ENCODE measurements around the gene UBE2L5. TPM values are rescaled to one million over a fixed set of nuclear protein-coding genes. Genes with fewer than 3 reads are reported as not detected.

UBE2L5 gene
- total RNA-seq, 1 experiment from 2014 or later, result not detected

DNA sequence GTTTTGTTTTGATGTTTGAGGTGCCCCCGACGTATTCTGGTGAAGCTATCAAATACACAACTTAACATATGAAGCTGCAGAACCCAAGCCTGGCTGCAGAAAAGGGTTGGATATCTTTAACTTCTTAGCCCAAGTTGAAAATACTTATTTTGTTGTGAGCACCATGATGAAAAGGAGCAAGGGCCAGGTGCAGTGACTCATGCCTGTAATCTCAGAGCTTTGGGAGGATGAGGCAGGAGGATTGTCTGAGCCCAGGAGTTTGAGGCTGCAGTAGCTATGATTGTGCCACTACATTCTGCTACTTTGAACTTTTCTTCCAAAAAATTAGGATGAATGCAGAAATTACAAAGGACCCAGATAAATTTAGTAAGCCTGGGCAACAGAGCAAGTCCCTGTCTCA, 44.1 kb upstream of the UBE2L5 start:
- DNase-seq (no peak), ATAC-seq (no peak)
- H2AFZ ChIP-seq (ENCODE audit: low read length), result no peak overlapping the region
- H3K27me3 ChIP-seq (ENCODE audit: low read length), result no peaks in the 10 kb centered on the region
- TF ChIP-seq CTCF (conservative IDR thresholded peaks at IDR 0.05; ENCODE audit: low read depth, low read length) (no peak), EZH2phosphoT487 (IDR thresholded peaks at IDR 0.05; ENCODE audit: borderline replicate concordance, low read length) (no peak), EZH2 (IDR thresholded peaks at IDR 0.05; ENCODE audit: low read length, unreplicated experiment) (no peak)
- H3K9ac ChIP-seq (ENCODE audit: low read length), result no peak overlapping the region
- no peak overlapping the region for H3K4me3 ChIP-seq (ENCODE audit: low read length)
- H3K4me1 ChIP-seq (ENCODE audit: insufficient read depth, low read length), result peaks cover 3% of the 10 kb centered on the region; the same call in 1 of the 2 replicates
- no peak overlapping the region for H3K27ac ChIP-seq (ENCODE audit: low read length)
- no peaks in the 10 kb centered on the region for H3K79me2 ChIP-seq (ENCODE audit: low read length)
- CTCF ChIA-PET, result no interaction called here
- no peaks in the 10 kb centered on the region for H3K9me3 ChIP-seq (ENCODE audit: low read length)
- intact Hi-C loops (cut with micrococcal nuclease), result no loop called here
- H4K20me1 ChIP-seq (ENCODE audit: low read length), result no peaks in the 10 kb centered on the region
- no peaks in the 10 kb centered on the region for H3K36me3 ChIP-seq (ENCODE audit: low read depth, low read length)
- H3K9me2 ChIP-seq (replicated peaks; ENCODE audit: low read length), result no peaks in the 10 kb centered on the region
- H3K4me2 ChIP-seq (ENCODE audit: low read length), result no peak overlapping the region
- H3F3A ChIP-seq (ENCODE audit: low read length, unreplicated experiment), result no peaks in the 10 kb centered on the region
- POLR2A ChIA-PET (ENCODE audit: unreplicated experiment), result no interaction called here
- no TSS peak for BruUV-seq (replicated peaks)

DNA sequence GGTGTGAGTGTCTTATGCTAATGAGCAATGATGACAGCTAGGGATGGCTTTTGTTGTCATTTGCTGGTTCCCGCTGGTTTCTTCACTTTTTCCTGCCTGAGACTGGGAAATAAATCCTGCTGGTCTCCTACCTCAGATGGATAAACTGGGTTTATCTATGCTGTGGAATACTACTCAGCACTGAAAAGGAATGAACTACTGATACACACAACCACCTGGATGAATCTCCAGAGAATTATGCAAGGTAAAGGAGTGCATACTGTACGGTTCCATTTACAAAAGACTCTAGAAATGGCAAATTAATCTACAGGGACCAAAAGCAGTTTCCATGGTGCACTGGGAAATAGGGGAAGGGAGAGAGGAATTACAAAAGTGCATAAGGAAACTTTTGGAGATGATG, 41.2 kb upstream of the UBE2L5 start:
- Histone ChIP-seq H3K79me2 (ENCODE audit: low read length) (no peaks in the 10 kb centered on the region), H3K36me3 (ENCODE audit: low read depth, low read length) (no peaks in the 10 kb centered on the region), H3K27ac (ENCODE audit: low read length) (no peak overlapping the region), H3K9me2 (replicated peaks; ENCODE audit: low read length) (no peaks in the 10 kb centered on the region), H3K4me1 (ENCODE audit: insufficient read depth, low read length) (peaks cover 3% of the 10 kb centered on the region; the same call in 1 of the 2 replicates), H3K9me3 (ENCODE audit: low read length) (no peaks in the 10 kb centered on the region), H3F3A (ENCODE audit: low read length, unreplicated experiment) (no peaks in the 10 kb centered on the region), H4K20me1 (ENCODE audit: low read length) (no peaks in the 10 kb centered on the region), H3K4me2 (ENCODE audit: low read length) (no peak overlapping the region), H3K27me3 (ENCODE audit: low read length) (no peaks in the 10 kb centered on the region), H3K4me3 (ENCODE audit: low read length) (no peak overlapping the region), H2AFZ (ENCODE audit: low read length) (no peak overlapping the region), H3K9ac (ENCODE audit: low read length) (no peak overlapping the region)
- ATAC-seq, result no peak
- no peak for DNase-seq
- BruUV-seq (replicated peaks), result no TSS peak
- ChIA-PET POLR2A (ENCODE audit: unreplicated experiment) (no interaction called here), CTCF (no interaction called here)
- TF ChIP-seq EZH2 (IDR thresholded peaks at IDR 0.05; ENCODE audit: low read length, unreplicated experiment) (no peak), EZH2phosphoT487 (IDR thresholded peaks at IDR 0.05; ENCODE audit: borderline replicate concordance, low read length) (no peak), CTCF (conservative IDR thresholded peaks at IDR 0.05; ENCODE audit: low read depth, low read length) (no peak)
- intact Hi-C loops (cut with micrococcal nuclease), result no loop called here

- H3K9me2 ChIP-seq (replicated peaks; ENCODE audit: low read length), result no peaks in the 10 kb centered on the region
- POLR2A ChIA-PET (ENCODE audit: unreplicated experiment), result no interaction called here
- ATAC-seq (no peak), DNase-seq (no peak)
- H3K9me3 ChIP-seq (ENCODE audit: low read length), result no peaks in the 10 kb centered on the region
- H3K4me3 ChIP-seq (ENCODE audit: low read length), result no peak overlapping the region
- TF ChIP-seq EZH2phosphoT487 (IDR thresholded peaks at IDR 0.05; ENCODE audit: borderline replicate concordance, low read length) (no peak), EZH2 (IDR thresholded peaks at IDR 0.05; ENCODE audit: low read length, unreplicated experiment) (no peak), CTCF (conservative IDR thresholded peaks at IDR 0.05; ENCODE audit: low read depth, low read length) (no peak)
- no peaks in the 10 kb centered on the region for H3F3A ChIP-seq (ENCODE audit: low read length, unreplicated experiment)
- CTCF ChIA-PET, result no interaction called here
- H2AFZ ChIP-seq (ENCODE audit: low read length), result no peak overlapping the region
- H4K20me1 ChIP-seq (ENCODE audit: low read length), result no peaks in the 10 kb centered on the region
- no peak overlapping the region for H3K9ac ChIP-seq (ENCODE audit: low read length)
- no peak overlapping the region for H3K4me2 ChIP-seq (ENCODE audit: low read length)
- no TSS peak for BruUV-seq (replicated peaks)
- H3K36me3 ChIP-seq (ENCODE audit: low read depth, low read length), result no peaks in the 10 kb centered on the region
- no peaks in the 10 kb centered on the region for H3K4me1 ChIP-seq (ENCODE audit: insufficient read depth, low read length)
- H3K27ac ChIP-seq (ENCODE audit: low read length), result no peak overlapping the region
- H3K79me2 ChIP-seq (ENCODE audit: low read length), result no peaks in the 10 kb centered on the region
- H3K27me3 ChIP-seq (ENCODE audit: low read length), result no peaks in the 10 kb centered on the region
- intact Hi-C loops (cut with micrococcal nuclease), result no loop called here
These were observed 39.3 kb upstream of the UBE2L5 start for GRCh38 chr13:30382836-30383525.

Data from PC-3 (cell line).